Activated CD4-positive, alpha-beta T cell treated with anti-CD3 and anti-CD28 coated beads, Interleukin-2, amount 50 U/mL, for 16 hours (primary cell): ENCODE results near the gene RPL18.
"Not testable (repeated sequence)": the region's sequence is repeated elsewhere in the genome, so short reads cannot be mapped to it uniquely, and the experiment has no call there.

ENCODE experiments used
- DNase-seq: peaks from one replicate; pipeline ENCODE4 v3.0.0-alpha.2; 2020

RPL18 gene

DNA sequence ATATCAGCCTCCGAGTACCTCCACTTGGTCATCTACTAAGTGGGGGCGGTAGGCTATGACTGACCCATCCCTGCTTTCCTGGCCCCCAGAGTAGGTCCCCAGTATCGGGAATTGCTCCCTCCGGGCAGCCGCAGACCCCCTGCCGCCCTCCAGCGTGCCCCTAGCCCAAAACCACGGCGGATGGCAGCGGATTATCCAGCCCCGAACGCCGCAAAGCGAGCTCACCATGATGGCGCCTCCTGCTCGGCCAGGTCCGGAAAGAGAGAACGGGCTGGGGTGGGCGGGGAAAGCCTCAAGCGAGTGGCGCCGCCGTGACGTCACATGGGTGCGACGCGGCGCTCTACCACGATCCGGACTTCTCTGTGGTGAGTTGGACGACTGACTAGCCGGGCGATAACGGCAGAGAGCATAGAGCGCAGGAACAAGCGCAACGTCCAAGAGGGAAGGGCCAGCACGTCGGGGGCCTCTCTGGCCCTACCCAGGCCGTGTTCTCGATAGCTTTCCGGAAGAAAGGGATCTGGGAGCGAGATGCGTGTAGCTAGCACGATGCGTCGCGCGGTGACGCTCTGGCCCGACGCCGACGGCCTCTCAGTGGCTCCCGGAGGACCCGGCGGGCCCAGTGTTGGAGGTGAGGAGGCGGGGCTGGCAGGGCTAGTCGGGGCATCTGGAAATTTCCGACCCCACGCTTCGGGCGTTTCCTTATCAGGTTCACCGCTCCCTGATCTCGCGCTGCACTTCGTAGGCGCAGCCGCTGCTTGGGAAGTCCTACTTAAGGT, at the start of gene RPL18, which contains the start of gene SPHK2:
Gene RPL18, minus strand, starts transcription at position 263 of the 776 bp plus-strand sequence. Its CDS starts 35 bp downstream, at position 228.
Gene SPHK2, plus strand, starts transcription at position 591 of the 776 bp plus-strand sequence. CDS start 1,009 bp downstream, outside the sequence.
- DNase-seq, result peak; percentile 98

DNA sequence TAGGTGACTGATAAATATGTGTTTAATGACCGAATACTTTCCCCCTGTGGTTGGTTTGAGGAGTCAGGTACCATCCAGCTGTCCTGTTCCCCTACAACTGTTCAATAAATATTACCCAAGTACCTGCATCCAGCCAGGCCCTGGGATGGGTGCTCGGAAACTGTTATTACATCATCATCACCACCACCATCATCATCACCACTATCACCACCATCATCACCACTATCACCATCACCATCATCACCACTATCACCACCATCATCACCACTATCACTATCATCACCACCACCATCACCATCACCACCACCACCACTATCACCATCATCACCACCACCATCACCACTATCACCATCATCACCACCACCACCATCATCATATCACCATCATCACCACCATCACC, 49.8 kb upstream of the RPL18 start:
- DNase-seq, result no peak

DNA sequence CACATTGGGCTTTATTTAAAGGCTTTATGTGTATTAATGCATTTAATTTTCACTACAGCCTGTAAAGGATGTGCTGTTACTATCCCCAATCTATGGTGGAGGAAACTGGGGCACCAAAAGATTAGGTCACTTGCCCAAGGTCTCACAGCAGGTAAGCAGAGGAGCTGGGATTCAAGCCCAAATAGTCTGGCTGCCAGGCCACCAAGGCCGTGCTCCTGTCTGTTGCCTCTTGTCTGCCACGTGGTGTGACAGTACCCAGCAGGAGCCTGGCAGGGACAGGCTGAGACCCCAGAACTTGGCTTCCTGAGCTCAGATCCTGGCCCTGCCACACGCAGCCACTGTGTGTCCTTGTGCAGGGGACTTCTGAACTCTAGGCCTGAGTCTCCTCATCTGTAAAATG, 49.4 kb upstream of the RPL18 start:
- no peak for DNase-seq

DNA sequence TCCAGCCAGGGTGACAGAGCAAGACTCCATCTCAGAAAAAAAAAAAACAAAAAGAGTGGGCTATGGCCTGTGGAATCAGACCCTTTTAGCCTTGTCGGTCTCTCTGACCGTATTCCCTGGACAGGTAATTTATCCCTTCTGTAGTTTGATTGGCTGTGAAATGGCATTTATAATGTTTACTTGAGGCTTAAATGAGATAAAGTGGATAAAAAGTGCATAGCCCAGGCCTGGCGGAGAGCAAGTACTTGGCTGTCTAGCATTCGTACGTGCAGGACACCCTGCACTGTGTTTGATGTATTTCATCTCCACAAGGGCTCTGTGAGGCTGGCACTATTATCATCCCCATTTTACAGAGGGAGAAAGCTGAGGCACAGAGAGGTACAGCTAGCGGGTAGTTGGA, 46.8 kb upstream of the RPL18 start:
- DNase-seq, result no peak

DNA sequence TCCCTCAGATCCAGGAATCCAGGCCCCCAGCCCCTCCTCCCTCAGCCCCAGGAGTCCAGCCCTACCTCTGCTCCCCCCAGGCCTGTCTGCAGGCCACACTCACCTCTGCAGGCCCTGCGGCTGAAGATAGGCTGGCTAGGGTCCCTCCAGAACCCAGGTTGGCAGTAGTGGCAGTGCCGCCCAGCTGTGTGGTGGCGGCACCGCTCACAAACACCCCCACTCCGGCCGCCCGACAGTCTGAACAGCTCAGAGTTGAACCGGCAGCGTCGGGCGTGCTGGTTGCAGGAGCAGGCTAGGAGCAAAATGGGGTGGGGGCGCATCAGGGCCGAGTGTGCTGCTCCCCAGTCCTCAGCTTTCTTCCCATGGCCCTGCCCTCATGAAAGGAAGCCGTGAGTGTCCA, 45.5 kb upstream of the RPL18 start:
- DNase-seq, result no peak

DNA sequence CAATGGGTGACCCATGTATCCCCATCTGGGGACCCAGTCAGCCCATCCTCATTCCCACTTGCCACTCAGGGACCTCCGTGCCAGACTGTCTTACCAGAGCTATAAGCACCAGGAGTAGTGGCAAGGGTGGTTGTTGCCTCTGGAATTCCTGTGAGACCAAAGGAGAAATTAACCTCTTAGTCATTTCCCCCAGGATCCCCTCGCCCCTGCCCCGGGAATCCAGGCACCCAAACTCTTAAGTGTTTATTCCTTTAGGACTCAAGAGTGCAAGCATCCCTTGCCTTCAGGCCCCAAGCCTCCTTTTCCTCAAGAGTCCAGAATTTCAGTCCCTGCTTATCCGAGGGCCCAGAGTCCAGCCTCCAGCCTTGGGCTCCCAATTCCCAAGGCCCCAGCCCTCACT, 44.7 kb upstream of the RPL18 start:
- DNase-seq, result no peak

DNA sequence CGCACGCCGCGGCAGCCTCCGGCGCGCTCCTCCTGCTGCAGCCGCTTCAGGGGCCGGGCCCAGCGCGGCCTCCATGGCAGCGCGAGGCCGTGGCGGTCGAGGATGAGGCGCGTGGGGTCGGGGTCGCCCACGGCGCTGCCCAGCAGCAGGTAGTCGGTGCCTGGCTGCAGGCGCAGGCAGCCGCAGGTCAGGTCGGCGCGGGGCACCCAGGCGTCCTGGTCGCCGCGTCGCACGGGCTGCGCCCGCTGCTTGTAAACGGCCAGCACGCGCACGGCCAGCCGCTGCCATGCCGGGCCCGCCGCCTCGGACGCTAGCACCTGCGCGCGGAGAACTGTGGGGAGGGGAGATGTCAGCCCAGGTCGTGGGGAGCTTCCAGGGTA, 42.7 kb upstream of the RPL18 start:
- no peak for DNase-seq

DNA sequence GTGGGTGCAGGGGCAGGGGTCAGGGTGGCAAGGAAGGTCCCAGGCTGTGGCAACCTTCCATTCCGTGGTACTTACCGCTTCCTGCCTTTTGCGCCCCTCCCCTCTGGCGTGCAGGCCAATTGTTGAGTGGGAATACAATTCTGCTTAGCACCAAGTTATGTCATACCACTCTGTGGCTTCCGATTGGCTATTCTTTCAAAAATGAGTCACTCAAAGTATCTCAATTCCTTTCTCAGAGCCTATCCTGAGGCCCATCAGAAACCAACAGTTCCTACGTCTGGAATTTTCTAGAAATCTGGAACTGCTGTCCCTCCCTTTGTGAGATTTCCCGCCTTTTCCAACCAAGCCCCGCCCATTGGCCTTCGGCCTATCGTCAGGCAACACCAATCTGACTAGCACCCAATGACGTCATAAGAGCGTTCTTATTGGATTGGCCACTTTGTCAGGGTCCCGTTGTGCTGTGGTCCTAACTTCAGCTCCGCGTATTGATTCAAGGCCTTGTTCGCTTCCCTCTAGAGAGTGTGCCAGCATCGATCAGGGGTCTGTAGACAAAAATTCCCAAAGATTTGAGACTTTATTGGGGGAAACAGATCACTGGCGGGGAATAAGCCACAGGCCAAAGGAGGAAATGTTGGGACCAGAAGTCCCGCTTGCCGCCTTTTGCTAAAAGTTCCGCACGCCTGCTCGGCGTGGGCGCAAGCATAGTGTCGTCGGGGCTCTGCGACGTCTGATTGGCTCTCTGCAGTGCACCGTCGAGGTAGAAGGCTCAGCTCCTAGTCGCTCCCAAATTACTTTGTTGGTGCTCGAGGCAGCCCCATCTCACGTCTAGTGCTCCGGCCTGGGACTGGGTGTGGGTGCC, 42.1 kb upstream of the RPL18 start:
- peak; percentile 94 for DNase-seq

DNA sequence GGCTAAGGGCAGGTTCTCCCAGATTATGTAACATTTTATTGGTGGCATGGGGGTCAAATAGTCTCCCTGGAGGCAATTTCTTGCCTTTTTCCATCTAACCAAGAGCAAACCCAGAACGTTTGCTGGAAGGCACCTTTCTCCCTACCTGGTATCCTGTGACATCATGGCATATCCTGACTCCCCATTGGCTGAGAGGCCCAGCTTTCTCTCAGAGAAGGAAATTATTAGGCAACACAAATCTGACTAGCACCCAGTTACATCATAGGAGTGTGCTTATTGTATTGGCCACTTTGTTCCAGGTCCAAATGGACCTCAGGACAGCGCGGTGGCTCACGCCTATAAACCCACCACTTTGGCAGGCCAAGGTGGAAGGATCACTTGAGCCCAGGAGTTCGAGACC, 40.8 kb upstream of the RPL18 start:
- DNase-seq, result no peak

DNA sequence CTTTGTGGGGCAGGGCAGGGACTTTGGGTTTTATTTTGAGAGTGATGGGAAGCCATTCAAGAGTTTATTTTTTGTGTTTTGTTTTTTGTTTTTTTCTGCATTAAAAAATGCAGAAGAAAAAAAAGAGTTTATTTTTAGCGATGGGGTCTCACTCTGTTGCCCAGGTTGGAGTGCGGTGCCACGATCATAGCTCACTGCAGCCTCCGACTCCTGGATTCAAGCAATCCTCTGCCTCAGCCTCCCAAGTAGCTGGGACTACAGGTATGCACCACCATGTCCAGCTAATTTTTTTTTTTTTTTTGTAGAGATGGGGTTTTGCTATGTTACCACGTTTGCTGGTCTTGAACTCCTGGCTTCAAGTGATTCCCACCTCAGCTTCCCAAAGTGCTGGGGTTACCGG, 39.5 kb upstream of the RPL18 start:
- DNase-seq, result no peak

DNA sequence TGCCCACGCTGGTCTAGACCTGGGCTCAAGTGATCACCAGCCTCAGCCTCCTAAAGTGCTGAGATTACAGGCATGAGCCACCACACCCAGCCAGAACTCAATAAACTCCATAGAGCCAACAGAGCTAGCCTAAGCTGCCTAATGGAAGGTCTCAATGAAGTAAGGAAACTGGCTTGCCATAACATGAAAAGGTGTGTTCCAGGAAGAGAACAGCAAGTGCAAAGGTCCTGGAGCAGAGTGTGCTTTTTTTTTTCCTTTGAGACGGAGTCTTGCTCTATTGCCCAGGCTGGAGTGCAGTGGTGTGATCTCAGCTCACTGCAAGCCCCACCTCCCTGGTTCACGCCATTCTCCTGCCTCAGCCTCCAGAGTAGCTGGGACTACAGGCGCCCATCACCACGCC, 38.9 kb upstream of the RPL18 start:
- DNase-seq, result not testable (repeated sequence)

DNA sequence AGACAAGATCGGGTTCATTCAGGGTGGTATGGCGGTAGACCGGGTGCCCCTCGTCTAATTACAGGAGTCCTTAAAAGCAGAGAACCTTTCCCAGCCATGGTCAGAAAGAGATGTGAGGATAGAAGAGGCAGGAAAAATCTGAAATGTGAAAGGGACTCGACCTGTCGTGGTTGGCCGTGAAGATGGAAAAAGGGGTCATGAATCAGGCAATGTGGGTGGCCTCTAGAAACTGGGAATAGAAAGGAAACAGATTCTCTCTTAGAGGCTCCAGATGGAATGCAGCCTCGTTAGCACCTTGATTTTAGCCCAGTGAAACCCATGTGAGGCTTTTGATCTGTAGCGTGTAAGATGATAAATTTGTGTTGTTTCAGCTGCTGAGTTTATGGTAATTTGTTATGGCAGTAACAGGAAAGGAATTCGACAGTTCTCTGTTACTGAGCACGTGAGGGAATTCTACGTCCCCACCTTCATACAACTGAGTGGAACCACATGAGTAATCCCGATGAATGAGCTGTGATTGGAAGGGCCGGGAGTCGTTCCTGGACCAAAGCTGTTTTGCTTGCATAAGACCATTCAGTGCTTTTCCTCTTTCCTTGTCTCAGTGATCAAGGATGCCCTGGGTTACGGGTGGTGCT, 38.0 kb upstream of the RPL18 start:
- no peak for DNase-seq

DNA sequence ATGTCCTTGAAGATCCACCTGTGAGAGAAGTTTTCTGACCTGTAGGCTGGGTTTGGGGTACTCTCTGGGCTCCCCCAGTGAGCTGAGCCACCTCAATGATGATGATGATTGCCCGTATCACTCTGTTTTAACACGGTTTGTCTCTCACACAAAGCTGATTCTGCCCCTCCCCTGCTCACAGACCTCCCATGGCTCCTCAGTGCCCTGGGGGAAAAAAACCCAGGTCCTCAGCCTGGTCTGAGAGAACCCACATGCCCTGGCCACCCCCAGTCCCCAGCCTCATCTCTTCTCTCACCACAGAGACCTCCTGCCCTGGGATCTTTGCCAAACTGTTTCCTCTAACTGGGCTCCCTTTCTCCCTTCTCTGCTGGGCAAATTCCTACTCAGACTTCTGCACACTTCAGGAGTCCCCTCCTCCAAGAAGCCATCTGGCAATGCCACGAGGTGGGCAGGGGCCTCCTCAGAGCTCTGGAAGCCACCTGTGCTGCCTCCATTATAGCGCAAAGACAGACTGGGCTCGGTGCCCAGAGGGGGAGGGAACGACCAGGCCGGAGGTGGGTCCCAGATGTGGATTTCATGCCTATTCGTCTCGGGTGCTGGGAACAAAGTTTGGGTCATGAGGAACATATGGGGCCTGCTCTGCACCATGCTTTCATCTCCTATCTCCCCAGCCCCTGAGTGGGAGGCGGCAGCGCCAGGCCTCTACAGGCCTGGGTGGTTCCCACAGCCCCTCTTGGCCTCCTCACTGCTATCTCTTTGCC, 35.5 kb upstream of the RPL18 start:
- no peak for DNase-seq

DNA sequence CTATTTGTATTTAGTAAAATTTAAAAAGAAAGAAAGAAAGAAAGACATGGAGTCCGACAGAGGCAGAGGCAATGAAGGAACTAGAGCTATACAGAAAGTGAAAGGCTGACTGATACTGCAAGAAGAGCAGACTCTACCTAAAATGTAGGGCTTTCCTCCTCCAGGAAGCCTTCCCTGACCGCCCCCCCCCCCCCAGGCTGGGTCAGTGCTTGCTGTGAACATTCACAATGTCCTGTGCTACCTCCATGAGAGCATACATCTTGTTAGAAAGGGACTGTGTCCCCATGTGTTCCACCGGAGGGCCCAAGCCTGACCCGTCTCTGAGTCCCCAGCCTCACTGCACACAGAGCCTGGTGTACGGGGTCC, 32.7 kb upstream of the RPL18 start:
- no peak for DNase-seq

DNA sequence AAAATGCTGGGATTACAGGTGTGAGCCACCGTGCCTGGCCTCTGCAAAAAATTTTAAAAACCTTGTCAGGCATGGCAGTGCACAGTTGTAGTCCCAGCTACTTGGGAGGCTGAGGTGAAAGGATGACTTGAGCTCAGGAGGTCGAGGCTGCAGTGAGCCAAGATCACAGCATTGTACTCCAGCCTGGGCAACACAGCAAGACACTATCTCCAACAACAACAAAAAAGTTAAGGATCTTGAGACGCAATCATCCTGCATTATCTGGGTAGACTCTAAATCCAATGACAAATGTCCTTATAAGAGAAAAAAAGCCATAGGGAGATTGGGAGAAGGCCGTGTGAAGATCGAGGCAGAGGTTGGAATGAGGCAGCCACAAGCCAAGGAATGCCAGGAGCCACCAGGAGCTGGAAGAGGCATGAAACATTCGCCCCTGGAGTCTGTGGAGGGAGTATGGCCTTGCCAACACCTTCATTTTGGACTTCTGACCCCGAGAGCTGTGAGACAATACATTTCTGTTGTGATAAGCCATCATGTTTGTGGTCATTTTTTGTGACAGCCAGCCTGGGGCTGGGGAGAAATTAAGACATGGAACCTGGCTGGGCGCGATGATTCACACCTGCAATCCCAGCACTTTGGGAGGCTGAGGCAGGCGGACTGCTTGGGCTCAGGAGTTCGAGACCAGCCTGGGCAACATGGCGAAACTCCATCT, 32.1 kb upstream of the RPL18 start:
- no peak for DNase-seq

DNA sequence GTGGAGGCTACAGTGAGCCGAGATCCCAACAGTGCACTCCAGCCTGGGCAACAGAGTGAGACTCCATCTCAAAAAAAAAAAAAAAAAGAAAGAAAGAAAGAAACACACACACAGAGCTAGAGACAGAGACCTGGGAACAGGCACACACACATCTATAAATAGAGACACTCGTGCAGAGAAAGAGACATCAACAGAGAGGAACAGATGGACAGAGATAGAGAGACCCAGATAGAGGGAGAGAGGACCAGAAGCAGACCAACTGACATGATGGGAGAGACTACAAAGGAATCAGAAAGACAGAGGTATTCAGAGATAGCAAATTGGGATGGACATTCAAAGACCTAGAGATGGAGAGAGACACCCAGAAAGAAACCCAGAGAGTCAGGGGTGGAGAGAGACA, 29.2 kb upstream of the RPL18 start:
- no peak for DNase-seq

DNA sequence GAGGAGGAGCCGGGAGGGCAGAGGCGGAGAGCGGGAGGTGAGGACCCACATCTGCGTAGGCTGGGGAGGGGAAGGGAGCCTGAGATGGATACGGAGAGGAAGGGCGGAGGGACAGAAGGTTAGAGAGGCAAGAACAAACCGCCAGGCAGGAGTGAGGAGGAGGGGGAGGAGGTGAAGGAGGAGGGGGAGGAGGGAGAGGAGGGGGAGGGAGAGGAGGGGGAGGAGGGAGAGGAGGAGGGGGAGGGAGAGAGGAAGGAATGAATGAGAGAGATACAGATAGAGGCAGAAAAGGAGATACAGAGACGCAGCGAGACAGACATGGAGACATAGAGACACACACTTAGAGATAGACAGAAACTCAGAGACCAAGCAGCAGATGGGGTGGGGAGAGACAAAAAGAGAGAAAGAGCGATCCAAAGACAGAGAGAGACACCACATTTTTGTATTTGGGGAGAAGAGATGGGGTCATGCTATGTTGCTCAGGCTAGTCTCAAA, 27.8 kb upstream of the RPL18 start:
- DNase-seq, result no peak

DNA sequence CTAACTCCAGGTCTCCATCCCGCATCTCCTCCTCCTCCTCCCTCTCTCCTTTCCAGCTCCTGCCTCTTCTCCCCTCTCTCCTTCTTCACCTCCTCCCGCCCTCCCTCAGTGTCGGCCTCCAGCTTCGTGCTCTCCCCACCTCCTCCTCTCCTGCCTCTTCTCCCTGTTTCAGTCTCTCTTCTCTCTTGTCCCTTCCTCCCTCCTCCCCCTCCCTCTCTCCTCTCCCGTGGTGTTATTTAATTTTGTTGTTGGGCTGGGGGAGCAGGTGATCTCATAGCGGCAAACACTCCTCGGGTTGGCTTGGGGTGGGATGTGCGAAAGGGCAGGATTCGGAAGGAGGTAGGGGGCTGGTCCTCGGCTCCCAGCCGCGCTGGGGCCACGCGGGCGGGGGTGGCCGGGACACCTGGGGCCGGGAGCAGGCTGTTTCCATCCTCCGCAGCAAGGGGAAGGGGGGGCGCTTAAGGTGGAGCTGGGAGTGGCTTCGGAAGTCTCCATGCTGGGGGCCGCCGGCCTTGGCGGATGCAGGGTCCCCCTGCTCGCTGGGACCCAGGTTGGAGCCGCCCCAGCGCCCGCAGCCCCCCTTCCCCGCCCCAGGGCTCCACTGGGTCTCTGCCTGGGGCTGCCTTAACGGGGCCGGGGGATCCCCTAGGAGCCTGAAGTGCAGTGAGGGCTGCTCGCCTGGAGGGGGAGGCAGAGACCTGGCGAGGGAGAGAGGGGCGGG, 27.2 kb upstream of the RPL18 start, which contains the start of gene CA11:
Gene CA11, minus strand, starts transcription at position 187 of the 721 bp plus-strand sequence. CDS start 555 bp downstream, outside the sequence.
- DNase-seq, result peak; percentile 93

DNA sequence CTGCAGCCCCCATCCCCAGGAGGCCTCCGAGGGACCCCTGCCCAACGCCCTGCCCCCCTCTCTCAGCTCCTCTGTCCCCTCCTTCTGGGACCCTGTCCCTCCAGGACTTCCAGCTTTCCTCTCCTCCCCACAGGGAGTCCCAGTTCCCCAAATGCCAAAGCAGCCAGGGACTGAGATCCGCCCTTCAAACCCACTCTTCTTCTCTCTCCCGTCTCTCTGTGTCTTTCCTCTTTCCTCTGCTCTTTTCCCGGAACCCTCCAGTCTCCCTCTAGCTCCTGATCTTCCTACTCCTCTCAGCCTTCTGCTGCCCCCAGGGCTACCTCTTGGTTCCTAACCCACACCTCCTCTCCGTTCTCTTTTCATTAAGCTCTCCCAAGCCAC, 26.6 kb upstream of the RPL18 start:
- no peak for DNase-seq

DNA sequence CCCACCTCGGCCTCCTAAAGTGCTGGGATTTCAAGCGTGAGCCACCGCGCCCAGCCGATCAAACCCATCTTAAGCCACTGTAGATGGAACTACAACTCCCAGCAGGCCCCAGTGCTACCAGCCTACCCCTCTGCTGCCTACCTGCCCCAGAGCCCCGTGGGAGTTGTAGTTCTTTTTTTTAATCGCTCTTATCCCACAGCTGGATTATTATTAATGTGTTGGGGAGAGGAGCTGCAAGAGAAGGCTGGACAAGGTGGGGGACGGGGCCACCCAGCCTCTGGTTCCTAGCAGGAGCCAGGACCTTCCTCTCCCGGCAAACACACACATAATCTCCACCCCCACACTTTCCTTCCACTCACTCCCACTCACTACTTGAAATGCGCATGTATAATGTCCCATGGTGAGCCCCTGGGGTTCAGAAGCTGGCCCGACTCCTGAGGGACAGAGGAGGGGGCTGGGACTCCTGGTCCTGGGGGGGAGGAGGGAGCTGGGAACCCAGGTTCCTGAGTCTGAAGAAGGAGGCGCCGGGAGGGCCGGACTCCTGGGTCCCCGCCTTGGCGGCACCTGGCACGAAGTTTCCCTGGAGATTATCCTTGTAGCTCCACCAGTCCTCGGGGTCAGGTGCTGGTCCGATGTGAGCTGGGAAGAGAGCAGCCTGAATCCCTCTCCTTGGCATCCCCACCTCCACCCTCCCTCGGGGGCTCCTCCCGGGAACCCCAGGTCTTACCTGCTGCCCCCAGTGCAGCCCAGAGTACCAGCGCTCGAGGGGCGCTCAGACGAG, 26.1 kb upstream of the RPL18 start:
- peak; percentile 83 for DNase-seq
